GM12892 (cell line): ENCODE results near the gene DDX54.
A peak's percentile ranks its signal among the peaks of the same experiment; 100 is the strongest.

Experiments
- DNase-seq: peaks from one replicate; pipeline ENCODE4 v3.0.0; 2011; ENCODE audit not compliant: insufficient read length
- FAIRE-seq: peaks from 2 replicates; lab custom pipeline; 2011; peaks lifted over from hg19 to GRCh38; lab: Jason Lieb, UNC
- POLR2A ChIP-seq: IDR thresholded peaks from 2 replicates; pipeline ENCODE4 v1.6.1; 2011; ENCODE audit warnings: low read depth, low read length, control low read depth
- POLR2AphosphoS5 ChIP-seq: IDR thresholded peaks from 2 replicates; pipeline ENCODE4 v1.6.1; 2011; ENCODE audit warnings: low read depth, low read length, control low read depth
- TAF1 ChIP-seq: IDR thresholded peaks from 2 replicates; pipeline ENCODE4 v1.6.1; 2011; ENCODE audit warnings: low read depth, mild to moderate bottlenecking, control low read depth, low read length, borderline replicate concordance

The DDX54 gene

DNA sequence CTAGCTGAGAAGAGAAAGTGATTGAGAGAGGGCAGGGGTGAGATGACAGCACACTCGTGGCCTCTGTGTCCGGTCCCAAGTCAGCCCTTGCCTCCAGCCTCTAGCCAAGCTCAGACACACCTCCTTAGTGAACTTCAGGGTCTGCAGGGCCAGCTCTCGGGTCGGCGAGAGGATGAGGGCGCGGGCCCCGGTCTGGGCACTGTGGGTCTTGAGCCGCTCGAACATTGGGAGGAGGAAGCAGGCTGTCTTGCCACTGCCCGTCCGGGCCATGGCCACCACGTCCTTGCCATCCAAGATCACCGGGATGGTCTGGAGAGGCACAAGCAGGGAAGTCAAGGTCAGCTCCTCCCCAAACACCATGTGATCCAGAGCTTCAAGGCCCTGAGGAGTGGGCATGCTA is 6.3 kb downstream of the DDX54 start:
- FAIRE-seq (no peak), DNase-seq (no peak)
- no peak for TF ChIP-seq POLR2AphosphoS5
- no peak for TF ChIP-seq TAF1
- TF ChIP-seq POLR2A, result no peak

GRCh38 chr12:113174461-113175384 is 10.6 kb downstream of the DDX54 start:
- DNase-seq, result peak; percentile 94
- TF ChIP-seq POLR2AphosphoS5 (no peak), TAF1 (no peak), POLR2A (no peak)
- peak; percentile 83 for FAIRE-seq

DNA sequence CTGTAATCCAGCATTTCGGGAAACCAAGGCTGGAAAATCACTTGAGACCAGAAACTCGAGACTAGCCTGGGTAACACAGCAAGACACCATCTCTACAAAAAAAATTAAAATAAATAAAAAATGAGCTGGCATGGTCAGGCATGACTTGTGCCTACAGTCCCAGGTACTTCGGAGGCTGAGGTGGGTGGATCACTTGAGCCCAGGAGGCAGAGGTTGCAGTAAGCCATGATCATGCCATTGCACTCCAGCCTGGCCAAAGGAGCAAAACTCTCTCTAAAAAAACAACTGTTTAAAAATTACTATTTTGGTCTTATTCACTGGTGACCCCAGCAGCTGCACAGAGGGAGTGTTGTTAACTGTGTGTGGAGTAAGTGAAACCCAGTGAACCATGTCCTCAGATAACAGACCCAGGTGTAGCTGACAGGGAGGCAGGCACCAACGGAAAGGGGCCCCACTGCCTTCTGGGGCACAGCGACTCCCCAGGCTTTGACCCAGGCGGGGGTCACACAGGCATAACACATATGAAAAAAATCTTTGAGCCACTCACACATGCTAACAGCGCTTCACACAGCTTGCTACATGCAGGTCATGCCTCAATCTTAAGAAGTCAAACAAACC is 12.1 kb downstream of the DDX54 start:
- FAIRE-seq, result no peak
- no peak for DNase-seq

GRCh38 chr12:113172185-113172584 is 13.1 kb downstream of the DDX54 start:
- TF ChIP-seq POLR2A (no peak), TAF1 (no peak), POLR2AphosphoS5 (no peak)
- FAIRE-seq, result no peak

More for the DNA sequence above, 12.1 kb downstream of the DDX54 start:
- TF ChIP-seq TAF1, result no peak
- no peak for TF ChIP-seq POLR2AphosphoS5
- no peak for TF ChIP-seq POLR2A

DNA sequence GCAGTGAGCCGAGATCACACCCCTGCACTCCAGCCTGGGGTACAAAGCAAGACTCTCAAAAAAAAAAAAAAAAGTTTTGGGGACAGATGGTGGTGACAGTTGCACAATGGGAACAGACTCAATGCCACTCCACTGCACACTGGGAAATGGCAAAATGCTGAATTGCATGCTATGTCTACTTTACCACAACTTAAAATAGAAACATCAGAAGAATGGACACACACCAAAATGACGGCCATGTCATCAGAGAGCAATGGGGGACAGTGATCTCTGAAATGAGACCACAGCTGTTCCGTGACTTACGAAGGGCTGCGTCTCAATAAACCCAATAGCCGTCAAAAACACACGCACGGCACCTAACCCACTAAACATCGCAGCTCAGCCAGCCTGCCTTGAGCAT is 13.7 kb downstream of the DDX54 start:
- TF ChIP-seq TAF1 (no peak), POLR2A (no peak), POLR2AphosphoS5 (no peak)
- DNase-seq, result no peak
- FAIRE-seq, result peak; percentile 30

More at GRCh38 chr12:113172185-113172584, 13.1 kb downstream of the DDX54 start:
- DNase-seq, result no peak

DNA sequence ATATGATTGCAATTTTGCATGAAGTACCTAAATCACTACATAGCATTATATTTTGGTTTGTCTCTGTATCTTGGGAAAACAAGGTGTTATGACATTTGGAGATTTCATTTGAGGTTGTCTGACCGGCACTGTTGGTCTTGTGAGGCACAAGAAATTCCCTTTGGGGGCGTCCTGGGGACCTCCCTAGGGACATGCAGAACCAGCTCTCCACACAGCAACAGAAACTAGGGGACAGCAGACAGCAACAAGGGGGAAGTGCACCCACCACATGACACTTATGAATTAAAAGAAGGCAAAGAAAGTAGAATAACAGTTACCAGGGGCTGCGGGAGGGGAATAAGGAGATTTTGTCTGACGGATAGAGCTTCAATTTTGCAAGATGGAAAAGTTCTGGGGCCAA is 14.4 kb downstream of the DDX54 start:
- no peak for TF ChIP-seq POLR2AphosphoS5
- 0 out of 2 replicates have a peak, but pooled peaks have one; percentile 9 for TF ChIP-seq POLR2A
- FAIRE-seq (no peak), DNase-seq (no peak)

DNA sequence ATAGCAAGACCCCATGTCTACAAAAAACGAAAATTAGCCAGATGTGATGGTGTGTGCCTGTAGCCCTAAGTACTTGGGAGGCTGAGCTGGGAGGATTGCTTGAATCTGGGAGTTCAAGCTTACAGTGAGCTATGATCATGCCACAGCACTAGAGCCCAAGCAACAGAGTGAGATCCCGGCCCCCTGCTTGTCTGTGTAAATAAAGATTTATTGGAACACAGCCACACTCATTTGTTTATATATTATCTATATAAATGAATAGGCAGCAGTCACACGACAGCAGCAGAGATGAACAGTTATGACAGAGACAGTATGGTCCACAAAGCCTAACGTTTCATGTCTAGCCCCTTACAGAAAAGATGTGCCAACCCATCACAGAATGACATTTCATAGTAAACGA is 14.8 kb downstream of the DDX54 start:
- FAIRE-seq (no peak), DNase-seq (no peak)
- TF ChIP-seq TAF1 (no peak), POLR2A (no peak), POLR2AphosphoS5 (no peak)

DNA sequence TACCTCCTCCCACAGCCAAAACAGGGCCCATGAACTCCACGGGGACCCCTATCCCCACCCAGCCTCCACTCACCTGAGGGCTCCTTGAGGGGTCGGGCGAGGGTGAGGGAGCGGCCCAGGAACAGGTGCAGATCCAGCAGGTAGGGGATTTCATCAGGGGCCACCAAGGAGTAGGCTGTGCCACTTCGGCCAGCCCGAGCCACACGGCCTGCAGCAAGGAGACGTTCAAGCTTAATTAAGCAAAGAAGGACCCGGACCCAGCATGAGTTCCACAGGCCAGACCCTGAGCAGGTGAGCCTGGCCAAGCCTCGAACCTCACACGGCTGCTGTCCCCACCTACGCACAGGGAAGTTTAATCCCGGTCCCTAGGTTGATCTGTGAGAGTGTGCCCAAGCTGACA is 15.6 kb downstream of the DDX54 start:
- FAIRE-seq, result no peak

GRCh38 chr12:113167868-113168267 is 17.4 kb downstream of the DDX54 start:
- no peak for FAIRE-seq
- DNase-seq, result no peak

More for the DNA sequence above, 15.6 kb downstream of the DDX54 start:
- DNase-seq, result no peak
- TF ChIP-seq TAF1 (no peak), POLR2AphosphoS5 (no peak), POLR2A (no peak)

GRCh38 chr12:113165521-113166450 is 19.5 kb downstream of the DDX54 start:
- no peak for DNase-seq
- TF ChIP-seq POLR2AphosphoS5 (no peak), TAF1 (no peak), POLR2A (no peak)
- FAIRE-seq, result no peak

More at GRCh38 chr12:113167868-113168267, 17.4 kb downstream of the DDX54 start:
- TF ChIP-seq POLR2A (no peak), TAF1 (no peak), POLR2AphosphoS5 (no peak)

GRCh38 chr12:113164014-113164413 is 21.3 kb downstream of the DDX54 start:
- DNase-seq (no peak), FAIRE-seq (no peak)
- no peak for TF ChIP-seq POLR2AphosphoS5
- no peak for TF ChIP-seq POLR2A
- no peak for TF ChIP-seq TAF1
